PC-3 (cell line): ENCODE results near the gene TNRC6B. TPM values are rescaled to one million over a fixed set of nuclear protein-coding genes. Genes with fewer than 3 reads are reported as not detected.
A peak's percentile ranks its signal among the peaks of the same experiment; 100 is the strongest.

ENCODE experiments used
- ATAC-seq: fragments of 200-7000 bp; cut with Tn5 transposase; 2 replicates; pipeline ENCODE4 v1.9.1; 2020; ENCODE audit warnings: mild to moderate bottlenecking, moderate library complexity
- BruUV-seq: library from RNA; stranded (reverse); fragments of 400-500 nt; replicated peaks from 2 replicates; lab custom pipeline; 2021; lab: Mats Ljungman, UMichigan
- CTCF ChIA-PET: fragments of 300-600 bp; sonication (Branson Sonifier 250); formaldehyde crosslinking; loops from one replicate; lab custom pipeline; 2022; ENCODE audit warnings: antibody characterized with exemption; lab: Charles Lee
- POLR2A ChIA-PET: fragments of 300-600 bp; sonication (Branson Sonifier 250); formaldehyde crosslinking; loops from one replicate; lab custom pipeline; 2022; ENCODE audit warnings: antibody characterized with exemption; ENCODE audit not compliant: unreplicated experiment; lab: Charles Lee
- DNase-seq: peaks from one replicate; pipeline ENCODE4 v3.0.0-alpha.2; 2015
- H2AFZ ChIP-seq: fragments of 300-600 bp; sonication (generic); 2 replicates; pipeline ENCODE4 v1.6.0; 2016; ENCODE audit warnings: antibody characterized with exemption, low read length
- H3F3A ChIP-seq: fragments of 300-600 bp; sonication (generic); one replicate; pipeline ENCODE4 v1.6.0; 2017; ENCODE audit warnings: antibody characterized with exemption, low read length, control low read depth, mild to moderate bottlenecking; ENCODE audit not compliant: unreplicated experiment
- H3K27ac ChIP-seq: fragments of 300-600 bp; sonication (generic); 2 replicates; pipeline ENCODE4 v1.5.1; 2016; ENCODE audit warnings: mild to moderate bottlenecking, low read length
- H3K27me3 ChIP-seq: fragments of 300-600 bp; sonication (generic); 2 replicates; pipeline ENCODE4 v1.6.1; 2016; ENCODE audit warnings: low read length, mixed read lengths
- H3K36me3 ChIP-seq: fragments of 300-600 bp; sonication (generic); 2 replicates; pipeline ENCODE4 v1.6.1; 2016; ENCODE audit warnings: low read depth, mixed run types, low read length, mixed read lengths
- H3K4me1 ChIP-seq: fragments of 300-600 bp; sonication (generic); 2 replicates; pipeline ENCODE4 v1.5.1; 2016; ENCODE audit warnings: low read length; ENCODE audit not compliant: insufficient read depth
- H3K4me2 ChIP-seq: fragments of 300-600 bp; sonication (generic); 2 replicates; pipeline ENCODE4 v1.6.0; 2016; ENCODE audit warnings: low read length
- H3K4me3 ChIP-seq: fragments of 300-600 bp; sonication (generic); 2 replicates; pipeline ENCODE4 v1.5.1; 2016; ENCODE audit warnings: mild to moderate bottlenecking, low read length, mixed read lengths
- H3K79me2 ChIP-seq: fragments of 300-600 bp; sonication (generic); 2 replicates; pipeline ENCODE4 v1.6.1; 2017; ENCODE audit warnings: low read length, mixed read lengths
- H3K9ac ChIP-seq: fragments of 300-600 bp; sonication (generic); 2 replicates; pipeline ENCODE4 v1.6.0; 2016; ENCODE audit warnings: mild to moderate bottlenecking, low read length
- H3K9me2 ChIP-seq: fragments of 300-600 bp; sonication (generic); replicated peaks from 2 replicates; pipeline ENCODE4 v1.6.1; 2016; ENCODE audit warnings: mixed run types, low read length, mixed read lengths
- H3K9me3 ChIP-seq: fragments of 300-600 bp; sonication (generic); 2 replicates; pipeline ENCODE4 v1.6.1; 2016; ENCODE audit warnings: low read length, mixed read lengths
- H4K20me1 ChIP-seq: fragments of 300-600 bp; sonication (generic); 2 replicates; pipeline ENCODE4 v1.6.1; 2016; ENCODE audit warnings: low read length, mixed read lengths
- EZH2 ChIP-seq: fragments of 300-600 bp; sonication (generic); IDR thresholded peaks from one replicate; pipeline ENCODE4 v1.6.1; 2017; ENCODE audit warnings: antibody characterized with exemption, mild to moderate bottlenecking, low read length; ENCODE audit not compliant: unreplicated experiment
- EZH2phosphoT487 ChIP-seq: fragments of 300-600 bp; sonication (generic); IDR thresholded peaks from 2 replicates; pipeline ENCODE4 v1.6.1; 2018; ENCODE audit warnings: mild to moderate bottlenecking, antibody characterized with exemption, low read length, borderline replicate concordance
- intact Hi-C: fragments of 100-400 bp; cut with micrococcal nuclease; formaldehyde crosslinking; loops from 2 replicates; pipeline ENCODE4 v1.9.0; 2023
- total RNA-seq: library from RNA; depleted of rRNA; stranded (reverse); fragments of >200 nt; gene quantifications from 2 replicates; pipeline ENCODE4 v1.2.3, GENCODE V29; 2014
- TF ChIP-seq, protein P1 (sequence below): fragments of 300-600 bp; sonication (generic); conservative IDR thresholded peaks from 2 replicates; pipeline ENCODE4 v1.5.1; 2017; ENCODE audit warnings: antibody characterized with exemption, low read depth, mild to moderate bottlenecking, low read length

TNRC6B gene
- total RNA-seq, 1 experiment from 2014 or later, result 21.3 TPM

DNA sequence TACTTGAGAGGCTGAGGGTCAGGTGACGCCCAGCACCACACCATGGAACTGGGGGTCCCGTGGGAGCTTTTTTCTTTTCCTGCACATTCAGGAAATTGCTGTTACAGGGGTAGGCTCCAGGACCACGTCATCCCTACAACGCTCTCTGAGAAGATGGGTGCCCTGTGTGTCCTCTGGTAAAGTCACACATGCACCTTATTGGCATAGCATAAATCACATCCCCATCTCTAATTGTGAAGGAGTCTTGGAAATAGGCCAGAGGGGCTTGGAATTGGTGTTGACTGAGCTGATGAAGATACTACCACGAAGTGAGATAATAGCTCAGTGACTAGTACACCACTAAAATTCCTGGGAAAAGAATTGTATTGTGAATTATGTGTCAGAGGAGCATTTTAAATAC, 57.6 kb downstream of the TNRC6B start:
- no peaks in the 10 kb centered on the region for H3K27me3 ChIP-seq
- no peak overlapping the region for H2AFZ ChIP-seq
- no peaks in the 10 kb centered on the region for H3K9me2 ChIP-seq
- H3K9ac ChIP-seq, result no peak overlapping the region
- no peak overlapping the region for H3K4me3 ChIP-seq
- BruUV-seq, result no TSS peak
- peaks cover 30% of the 10 kb centered on the region for H3K4me1 ChIP-seq
- intact Hi-C loops, result loop anchor here (5.0 kb wide), 2 partner anchors 42 to 112 kb away; partner anchors contain the start of gene ADSL
- ATAC-seq, result no peak
- H3K9me3 ChIP-seq, result no peaks in the 10 kb centered on the region
- ChIA-PET POLR2A (no interaction called here), CTCF (no interaction called here)
- H3K27ac ChIP-seq, result no peak overlapping the region
- DNase-seq, result peak; percentile 25
- H3K4me2 ChIP-seq, result no peak overlapping the region
- H3K79me2 ChIP-seq, result peaks cover 51% of the 10 kb centered on the region
- no peaks in the 10 kb centered on the region for H4K20me1 ChIP-seq
- no peaks in the 10 kb centered on the region for H3K36me3 ChIP-seq
- H3F3A ChIP-seq, result no peaks in the 10 kb centered on the region
- TF ChIP-seq, protein P1, sequence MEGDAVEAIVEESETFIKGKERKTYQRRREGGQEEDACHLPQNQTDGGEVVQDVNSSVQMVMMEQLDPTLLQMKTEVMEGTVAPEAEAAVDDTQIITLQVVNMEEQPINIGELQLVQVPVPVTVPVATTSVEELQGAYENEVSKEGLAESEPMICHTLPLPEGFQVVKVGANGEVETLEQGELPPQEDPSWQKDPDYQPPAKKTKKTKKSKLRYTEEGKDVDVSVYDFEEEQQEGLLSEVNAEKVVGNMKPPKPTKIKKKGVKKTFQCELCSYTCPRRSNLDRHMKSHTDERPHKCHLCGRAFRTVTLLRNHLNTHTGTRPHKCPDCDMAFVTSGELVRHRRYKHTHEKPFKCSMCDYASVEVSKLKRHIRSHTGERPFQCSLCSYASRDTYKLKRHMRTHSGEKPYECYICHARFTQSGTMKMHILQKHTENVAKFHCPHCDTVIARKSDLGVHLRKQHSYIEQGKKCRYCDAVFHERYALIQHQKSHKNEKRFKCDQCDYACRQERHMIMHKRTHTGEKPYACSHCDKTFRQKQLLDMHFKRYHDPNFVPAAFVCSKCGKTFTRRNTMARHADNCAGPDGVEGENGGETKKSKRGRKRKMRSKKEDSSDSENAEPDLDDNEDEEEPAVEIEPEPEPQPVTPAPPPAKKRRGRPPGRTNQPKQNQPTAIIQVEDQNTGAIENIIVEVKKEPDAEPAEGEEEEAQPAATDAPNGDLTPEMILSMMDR, result no peak
- TF ChIP-seq EZH2phosphoT487, result no peak
- no peak for TF ChIP-seq EZH2

DNA sequence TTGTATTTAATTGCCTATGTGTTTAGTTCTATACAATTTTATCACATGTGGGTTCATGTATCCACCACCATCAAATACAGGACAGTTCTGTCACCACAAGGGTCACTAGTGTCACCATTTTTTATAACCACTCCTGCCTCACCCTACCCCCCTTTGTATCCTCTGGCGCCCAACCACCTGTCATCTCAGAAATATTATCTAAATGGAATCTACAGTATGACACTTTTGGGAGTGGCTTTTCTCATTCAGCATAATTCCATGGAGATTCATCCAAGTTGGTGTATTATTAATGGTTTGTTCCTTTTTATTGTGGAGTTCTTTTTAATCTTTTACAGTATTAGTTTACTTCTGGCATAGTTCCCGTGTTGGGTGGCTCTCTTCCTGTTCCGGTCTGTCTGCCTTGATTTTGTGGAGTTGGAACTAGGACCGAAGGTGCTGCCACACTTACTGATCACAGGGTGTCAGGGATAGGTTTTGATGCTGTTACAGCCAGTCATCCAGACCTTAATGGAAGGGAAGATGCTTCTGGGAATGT, 58.5 kb downstream of the TNRC6B start:
- ATAC-seq, result no peak
- Histone ChIP-seq H4K20me1 (no peaks in the 10 kb centered on the region), H3K27ac (peak overlapping the region; percentile 23), H3F3A (no peaks in the 10 kb centered on the region), H2AFZ (no peak overlapping the region), H3K4me1 (peaks cover 39% of the 10 kb centered on the region), H3K4me2 (no peak overlapping the region), H3K36me3 (no peaks in the 10 kb centered on the region), H3K4me3 (no peak overlapping the region), H3K9ac (no peak overlapping the region), H3K79me2 (peaks cover 60% of the 10 kb centered on the region), H3K9me2 (no peaks in the 10 kb centered on the region), H3K27me3 (no peaks in the 10 kb centered on the region), H3K9me3 (no peaks in the 10 kb centered on the region)
- ChIA-PET CTCF (no interaction called here), POLR2A (no interaction called here)
- DNase-seq, result peak; percentile 35
- TF ChIP-seq, protein P1, result no peak
- no peak for TF ChIP-seq EZH2
- TF ChIP-seq EZH2phosphoT487, result no peak
- intact Hi-C loops, result loop anchor here (5.0 kb wide), 2 partner anchors 41 to 111 kb away; partner anchors contain the start of gene ADSL
- BruUV-seq, result no TSS peak

DNA sequence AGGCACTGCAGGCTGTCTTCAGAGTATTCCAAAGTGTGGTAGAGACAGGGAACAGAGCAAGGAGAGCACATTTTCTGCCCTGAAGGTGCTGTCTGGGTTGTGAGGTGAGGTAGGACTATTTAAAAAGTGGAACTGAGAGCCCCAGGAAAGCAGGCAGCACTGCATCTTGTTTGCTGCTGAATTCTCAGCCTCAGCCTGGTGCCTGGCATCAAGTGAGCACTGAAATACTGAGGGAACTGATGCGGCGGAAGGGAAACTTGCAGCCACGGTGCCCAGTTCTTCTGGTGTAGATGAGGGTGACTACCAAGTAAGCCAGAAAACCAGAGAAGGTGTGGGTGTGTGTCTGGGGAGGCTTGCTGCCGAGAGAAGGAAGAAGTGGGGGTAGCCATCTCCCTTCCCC, 59.5 kb downstream of the TNRC6B start:
- Histone ChIP-seq H3K4me1 (peaks cover 44% of the 10 kb centered on the region), H3K9me2 (no peaks in the 10 kb centered on the region), H3F3A (no peaks in the 10 kb centered on the region), H3K27me3 (no peaks in the 10 kb centered on the region), H3K4me3 (no peak overlapping the region), H4K20me1 (no peaks in the 10 kb centered on the region), H3K36me3 (no peaks in the 10 kb centered on the region), H3K27ac (no peak overlapping the region), H2AFZ (no peak overlapping the region), H3K79me2 (peaks cover 63% of the 10 kb centered on the region), H3K9me3 (no peaks in the 10 kb centered on the region), H3K9ac (no peak overlapping the region), H3K4me2 (no peak overlapping the region)
- DNase-seq (no peak), ATAC-seq (no peak)
- BruUV-seq, result no TSS peak
- ChIA-PET CTCF (no interaction called here), POLR2A (no interaction called here)
- intact Hi-C loops, result loop anchor here (5.0 kb wide), 2 partner anchors 40 to 110 kb away; partner anchors contain the start of gene ADSL
- TF ChIP-seq, protein P1, result no peak
- TF ChIP-seq EZH2 (no peak), EZH2phosphoT487 (no peak)
